NCI-H1105 treated with DMSO at 0.1 percent for 48 hours (cell line): ENCODE results near the gene CFAP20DC.
"Not testable (repeated sequence)": the region's sequence is repeated elsewhere in the genome, so short reads cannot be mapped to it uniquely, and the experiment has no call there.

Experiments
- DNase-seq: peaks from one replicate; lab custom pipeline; 2025; lab: John Stamatoyannopoulos, UW

CFAP20DC gene

GRCh38 chr3:58962816-58963215 lies 87.0 kb downstream of the CFAP20DC start:
- DNase-seq, result no peak

GRCh38 chr3:58962040-58962651 lies 87.7 kb downstream of the CFAP20DC start:
- no peak for DNase-seq

- no peak for DNase-seq
Measured at GRCh38 chr3:58955308-58955707, 94.5 kb downstream of the CFAP20DC start.

- no peak for DNase-seq
Measured at GRCh38 chr3:58953288-58953687, 96.5 kb downstream of the CFAP20DC start.

GRCh38 chr3:58952128-58952917 lies 97.5 kb downstream of the CFAP20DC start:
- no peak for DNase-seq

GRCh38 chr3:58948018-58948417 lies 101.8 kb downstream of the CFAP20DC start:
- DNase-seq, result no peak

- DNase-seq, result no peak
Measured at GRCh38 chr3:58946875-58947274, 103.0 kb downstream of the CFAP20DC start.

- DNase-seq, result no peak
Measured at GRCh38 chr3:58938057-58938456, 111.8 kb downstream of the CFAP20DC start.

GRCh38 chr3:58924578-58924977 lies 125.2 kb downstream of the CFAP20DC start:
- DNase-seq, result no peak

- no peak for DNase-seq
Measured at GRCh38 chr3:58900386-58900785, 149.4 kb downstream of the CFAP20DC start.

GRCh38 chr3:58899953-58900298 lies 149.9 kb downstream of the CFAP20DC start:
- no peak for DNase-seq

- no peak for DNase-seq
Measured at GRCh38 chr3:58899159-58899952, 150.5 kb downstream of the CFAP20DC start.

- no peak for DNase-seq
Measured at GRCh38 chr3:58898513-58898912, 151.3 kb downstream of the CFAP20DC start.

- no peak for DNase-seq
Measured at GRCh38 chr3:58897646-58898045, 152.2 kb downstream of the CFAP20DC start.

GRCh38 chr3:58895678-58896077 lies 154.1 kb downstream of the CFAP20DC start:
- not testable (repeated sequence) for DNase-seq

GRCh38 chr3:58892526-58892925 lies 157.3 kb downstream of the CFAP20DC start:
- not testable (repeated sequence) for DNase-seq

- no peak for DNase-seq
Measured at GRCh38 chr3:58888087-58888486, 161.7 kb downstream of the CFAP20DC start.

- DNase-seq, result no peak
Measured at GRCh38 chr3:58884453-58884852, 165.4 kb downstream of the CFAP20DC start.

GRCh38 chr3:58880182-58880581 lies 169.6 kb downstream of the CFAP20DC start:
- no peak for DNase-seq

GRCh38 chr3:58874795-58875194 lies 175.0 kb downstream of the CFAP20DC start:
- DNase-seq, result no peak

- DNase-seq, result no peak
Measured at GRCh38 chr3:58874248-58874741, 175.5 kb downstream of the CFAP20DC start.

GRCh38 chr3:58868097-58868779 lies 181.6 kb downstream of the CFAP20DC start:
- DNase-seq, result no peak
